GM23248 (cell line): ENCODE results near the gene SIAH2.

Experiments used
- EZH2 ChIP-seq: fragments of 200-600 bp; sonication (generic); IDR thresholded peaks from 2 replicates; pipeline ENCODE4 v1.6.1; 2018; ENCODE audit warnings: antibody characterized with exemption, mild to moderate bottlenecking; ENCODE audit not compliant: insufficient read depth, poor library complexity, severe bottlenecking
- EZH2phosphoT487 ChIP-seq: fragments of 200-600 bp; sonication (generic); IDR thresholded peaks from 2 replicates; pipeline ENCODE4 v1.6.1; 2018; ENCODE audit warnings: antibody characterized with exemption, moderate library complexity, mild to moderate bottlenecking, low read depth; ENCODE audit not compliant: insufficient read depth

DNA sequence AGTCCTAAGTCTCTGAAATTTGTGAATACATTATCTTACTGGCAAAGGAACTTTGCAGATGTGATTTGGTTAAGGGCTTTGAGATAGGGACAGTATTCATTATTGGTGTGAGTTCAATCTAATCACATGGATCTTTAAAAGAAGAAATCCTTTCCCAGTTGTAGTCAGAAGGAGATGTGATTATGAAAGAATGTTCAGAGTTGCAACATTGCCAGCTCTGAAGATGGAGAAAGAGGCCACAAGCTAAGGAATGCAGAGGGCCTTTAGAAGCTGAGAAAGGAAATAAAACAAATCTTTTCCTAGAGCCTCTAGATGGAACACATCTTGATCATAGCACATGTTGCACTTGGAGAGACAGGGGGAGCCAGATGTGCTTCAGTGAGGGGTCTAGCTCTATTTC is 27.7 kb upstream of the SIAH2 start:
- TF ChIP-seq EZH2phosphoT487 (no peak), EZH2 (no peak)
